Testis (tissue), 3 donors: ENCODE measurements around the gene UPF1. TPM values are rescaled to one million over a fixed set of nuclear protein-coding genes. Genes with fewer than 3 reads are reported as not detected.
A peak's percentile ranks its signal among the peaks of the same experiment; 100 is the strongest.

ENCODE experiments used
- DNase-seq: peaks from one replicate; pipeline ENCODE4 v3.0.0-alpha.2; 2019
- H3K27ac ChIP-seq, 2 donors: fragments of 200-600 bp; sonication (generic); one replicate each; pipeline ENCODE4 v1.5.1; 2019
- H3K27me3 ChIP-seq: fragments of 200-600 bp; sonication (generic); one replicate; pipeline ENCODE4 v1.5.1; 2019
- H3K36me3 ChIP-seq: fragments of 200-600 bp; sonication (generic); one replicate; pipeline ENCODE4 v1.5.1; 2017; ENCODE audit warnings: low read depth; ENCODE audit errors: missing control alignments
- H3K4me1 ChIP-seq: fragments of 200-600 bp; sonication (generic); one replicate; pipeline ENCODE4 v1.5.1; 2019
- H3K4me3 ChIP-seq, 2 donors: fragments of 200-600 bp; sonication (generic); one replicate each; pipeline ENCODE4 v1.5.1; 2017 to 2019
- H3K9me3 ChIP-seq: fragments of 200-600 bp; sonication (generic); one replicate; pipeline ENCODE4 v1.5.1; 2017
- POLR2A ChIP-seq: fragments of 450-650 bp; IDR thresholded peaks from one replicate; pipeline ENCODE4 v1.6.1; 2017; ENCODE audit warnings: antibody characterized with exemption, mild to moderate bottlenecking, moderate library complexity
- WGBS, 2 donors: methylation state at CpG; one replicate each; pipeline ENCODE4 v1.1.5; 2018; 5-methylcytosine and 5-hydroxymethylcytosine counted together
- intact Hi-C: fragments of 100-400 bp; cut with DNase I; formaldehyde crosslinking; loops from one replicate; pipeline ENCODE4 v1.15.1; 2023; ENCODE audit warnings: low total_unique reads
- polyA plus RNA-seq: library from polyadenylated mRNA; stranded (reverse); fragments of 350-450 nt; fragmentation: Illumina TruSeq; extraction: RNeasy Lipid Tissue Mini Kit (QIAGEN cat#74804); gene quantifications from one replicate; pipeline ENCODE4 v1.2.3, GENCODE V29; 2014; ENCODE audit warnings: low read depth, low replicate concordance; ENCODE audit not compliant: insufficient read depth
- total RNA-seq, 2 donors: library from RNA; depleted of rRNA; stranded (reverse); fragments of >200 nt; gene quantifications; one replicate each; pipeline ENCODE4 v1.2.3, GENCODE V29; 2016
- TF ChIP-seq, protein P1 (sequence below), 3 experiments: fragments of 450-650 bp in 2 of 3; fragments of 200-600 bp in 1 of 3; sonication (generic) in 1 of 3; IDR thresholded peaks; one replicate each; pipeline ENCODE4 v1.5.1; 2016 to 2019; ENCODE audit warnings: antibody characterized with exemption in 3 of 3, mild to moderate bottlenecking in 2 of 3, moderate library complexity in 1 of 3

The UPF1 gene
- total and polyA plus RNA-seq, 3 donors from 2014 or later = 99.0 to 188 (median 176) TPM

DNA sequence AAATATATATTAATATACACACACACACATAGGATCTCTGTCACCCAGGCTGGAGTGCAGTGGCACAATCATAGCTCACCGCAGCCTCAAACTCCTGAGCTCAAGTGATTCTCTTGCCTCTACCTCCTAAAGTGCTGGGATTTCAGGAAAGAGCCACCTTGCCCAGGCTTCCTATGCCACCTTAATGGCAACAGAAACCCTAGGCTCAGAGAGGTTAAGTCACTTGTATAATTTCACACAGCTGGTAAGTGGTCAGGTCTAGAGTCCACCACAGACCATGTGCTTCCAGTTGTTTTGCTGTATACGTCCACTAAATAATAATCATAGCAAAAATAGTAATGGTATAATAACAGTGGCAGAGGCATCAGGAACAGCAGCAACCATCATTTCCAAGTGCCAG, 1.3 kb upstream of the UPF1 start:
- H3K36me3 ChIP-seq = no peaks in the 10 kb centered on the region
- H3K27ac ChIP-seq = no peak overlapping the region
- no peaks in the 10 kb centered on the region for H3K9me3 ChIP-seq
- no peak for DNase-seq
- TF ChIP-seq, protein P1, sequence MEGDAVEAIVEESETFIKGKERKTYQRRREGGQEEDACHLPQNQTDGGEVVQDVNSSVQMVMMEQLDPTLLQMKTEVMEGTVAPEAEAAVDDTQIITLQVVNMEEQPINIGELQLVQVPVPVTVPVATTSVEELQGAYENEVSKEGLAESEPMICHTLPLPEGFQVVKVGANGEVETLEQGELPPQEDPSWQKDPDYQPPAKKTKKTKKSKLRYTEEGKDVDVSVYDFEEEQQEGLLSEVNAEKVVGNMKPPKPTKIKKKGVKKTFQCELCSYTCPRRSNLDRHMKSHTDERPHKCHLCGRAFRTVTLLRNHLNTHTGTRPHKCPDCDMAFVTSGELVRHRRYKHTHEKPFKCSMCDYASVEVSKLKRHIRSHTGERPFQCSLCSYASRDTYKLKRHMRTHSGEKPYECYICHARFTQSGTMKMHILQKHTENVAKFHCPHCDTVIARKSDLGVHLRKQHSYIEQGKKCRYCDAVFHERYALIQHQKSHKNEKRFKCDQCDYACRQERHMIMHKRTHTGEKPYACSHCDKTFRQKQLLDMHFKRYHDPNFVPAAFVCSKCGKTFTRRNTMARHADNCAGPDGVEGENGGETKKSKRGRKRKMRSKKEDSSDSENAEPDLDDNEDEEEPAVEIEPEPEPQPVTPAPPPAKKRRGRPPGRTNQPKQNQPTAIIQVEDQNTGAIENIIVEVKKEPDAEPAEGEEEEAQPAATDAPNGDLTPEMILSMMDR (IDR thresholded peaks at IDR 0.05) = no peak
- no peak for TF ChIP-seq POLR2A
- H3K4me3 ChIP-seq = no peak overlapping the region
- WGBS, 2 donors = 85 to 94% methylated on average over 2 of the region's 2 CpGs
- intact Hi-C loops = no loop called here
- peaks cover 18% of the 10 kb centered on the region for H3K4me1 ChIP-seq
- H3K27me3 ChIP-seq = no peaks in the 10 kb centered on the region

DNA sequence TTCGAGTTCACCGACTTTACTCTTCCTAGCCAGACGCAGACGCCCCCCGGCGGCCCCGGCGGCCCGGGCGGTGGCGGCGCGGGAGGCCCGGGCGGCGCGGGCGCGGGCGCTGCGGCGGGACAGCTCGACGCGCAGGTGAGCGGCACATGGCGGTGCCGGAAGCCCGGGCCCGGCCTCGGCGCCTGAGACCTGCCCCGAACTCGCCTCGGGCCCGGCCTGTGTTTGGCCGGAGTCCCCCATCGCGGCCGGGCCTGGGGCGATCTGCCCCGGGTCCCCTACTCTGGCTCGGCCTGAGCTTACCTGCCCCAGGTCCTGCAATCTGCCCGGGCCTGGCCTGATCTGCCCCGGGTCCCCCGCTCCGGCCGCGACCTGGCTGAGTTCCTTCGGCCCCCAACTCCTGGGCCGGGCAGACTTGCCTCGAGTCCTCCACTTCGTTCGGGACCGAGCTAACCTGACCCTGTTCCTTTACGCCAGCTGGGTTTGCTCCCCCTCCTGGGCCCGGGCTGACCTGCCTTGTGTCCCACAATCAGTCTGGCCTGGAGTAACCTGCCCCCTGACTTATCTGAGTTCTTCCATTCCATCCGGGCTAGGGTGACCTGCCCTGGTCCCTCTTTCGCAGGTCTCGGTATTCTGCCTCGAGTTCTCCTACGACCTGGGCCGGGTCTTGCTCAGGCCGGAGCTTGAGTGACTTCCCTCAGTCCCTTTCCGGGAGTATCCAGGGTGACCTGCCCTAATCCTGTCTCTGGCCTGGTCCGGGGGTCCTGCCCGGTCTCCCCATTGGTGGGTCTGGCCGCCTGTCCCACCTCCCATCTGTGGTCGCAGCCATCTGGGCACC, 764 bp downstream of the UPF1 start:
- intact Hi-C loops = no loop called here
- TF ChIP-seq, protein P1 (IDR thresholded peaks at IDR 0.05) = no peak
- no peak for TF ChIP-seq POLR2A
- peak overlapping the region; percentile 86 to 90 for H3K4me3 ChIP-seq
- peak; percentile 44 for DNase-seq
- H3K27ac ChIP-seq = peak overlapping the region; percentile 79 to 88
- no peaks in the 10 kb centered on the region for H3K27me3 ChIP-seq
- no peaks in the 10 kb centered on the region for H3K36me3 ChIP-seq
- peaks cover 24% of the 10 kb centered on the region for H3K4me1 ChIP-seq
- no peaks in the 10 kb centered on the region for H3K9me3 ChIP-seq
- WGBS, 2 donors = 0% methylated on average over 25 to 63 of the region's 69 CpGs

DNA sequence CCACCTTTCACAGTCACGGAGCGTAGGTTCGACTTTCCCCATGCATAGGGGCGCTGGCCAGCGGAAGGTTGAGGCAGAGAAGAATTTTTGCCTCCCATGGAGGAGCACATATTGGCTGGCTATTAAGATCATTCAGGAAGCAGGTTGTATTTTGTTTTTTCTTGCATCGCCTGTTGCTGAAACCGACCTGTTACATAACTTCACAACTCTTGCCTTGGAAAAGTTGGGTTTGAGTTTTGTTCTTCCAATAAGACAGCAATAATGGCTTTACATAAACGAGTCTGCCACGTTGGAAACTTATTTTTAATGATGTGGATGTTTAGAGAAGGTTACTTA, 1.4 kb downstream of the UPF1 start:
- no peak for TF ChIP-seq POLR2A
- TF ChIP-seq, protein P1 (IDR thresholded peaks at IDR 0.05) = no peak
- H3K4me1 ChIP-seq = peaks cover 29% of the 10 kb centered on the region

DNA sequence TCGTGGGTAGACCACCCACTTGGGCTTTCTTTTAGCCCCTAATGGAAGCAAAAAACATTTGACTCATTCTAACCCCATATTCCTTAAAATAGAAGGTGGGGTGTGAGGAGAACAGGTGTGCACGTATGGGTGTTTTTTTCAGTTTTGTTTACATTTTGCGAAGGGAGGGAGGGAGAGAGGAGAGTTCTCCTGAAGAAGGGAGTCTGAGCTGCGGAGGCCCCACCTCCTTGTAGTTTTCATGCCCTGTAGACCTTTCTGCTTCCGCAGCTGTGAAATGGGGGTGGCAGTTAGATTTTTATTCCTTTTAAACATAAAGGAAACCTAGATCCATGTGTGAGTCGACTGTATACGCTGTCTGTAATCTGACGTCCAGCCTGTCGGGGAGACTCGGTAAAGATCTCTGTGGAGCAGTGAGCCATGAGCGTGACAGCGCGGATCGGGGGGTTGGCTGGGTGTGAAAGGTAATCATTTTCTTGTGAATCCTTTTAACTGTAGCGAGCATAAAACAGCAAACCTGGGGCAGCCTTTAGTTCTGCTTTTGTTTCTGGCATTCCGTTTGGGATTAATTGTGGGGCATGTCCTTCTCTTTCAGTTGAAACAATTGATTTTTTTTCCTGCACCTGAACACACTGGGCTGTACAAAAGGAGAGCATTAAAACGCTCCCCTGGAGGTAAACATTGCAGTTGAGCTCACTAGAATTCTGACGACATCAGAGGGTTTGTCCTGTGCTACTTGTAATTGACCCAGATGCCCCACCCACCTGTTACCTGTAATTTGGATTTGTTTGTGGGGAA, 2.3 kb downstream of the UPF1 start:
- H3K27ac ChIP-seq = no peak overlapping the region
- TF ChIP-seq, protein P1 (IDR thresholded peaks at IDR 0.05) = no peak
- TF ChIP-seq POLR2A = no peak
- no peak for DNase-seq
- no peaks in the 10 kb centered on the region for H3K9me3 ChIP-seq
- WGBS, 2 donors = 21 to 23% methylated on average over 18 of the region's 18 CpGs
- H3K27me3 ChIP-seq = no peaks in the 10 kb centered on the region
- H3K4me1 ChIP-seq = peaks cover 34% of the 10 kb centered on the region
- no peaks in the 10 kb centered on the region for H3K36me3 ChIP-seq
- intact Hi-C loops = no loop called here
- peak overlapping the region; percentile 86 to 90 for H3K4me3 ChIP-seq

More for the DNA sequence above, 1.4 kb downstream of the UPF1 start:
- no peaks in the 10 kb centered on the region for H3K27me3 ChIP-seq
- WGBS, 2 donors = 2 to 5% methylated on average over 9 of the region's 9 CpGs
- peak overlapping the region; percentile 86 to 90 for H3K4me3 ChIP-seq
- H3K36me3 ChIP-seq = no peaks in the 10 kb centered on the region
- peak overlapping the region; percentile 79 to 88 for H3K27ac ChIP-seq
- intact Hi-C loops = no loop called here
- no peaks in the 10 kb centered on the region for H3K9me3 ChIP-seq
- no peak for DNase-seq
